NOMO-1 (cell line): ENCODE data around the gene ALDH8A1.

Experiments used
- DNase-seq, 2 experiments: peaks; one replicate each; lab custom pipeline; 2025; ENCODE audit not compliant: unreplicated experiment in 2 of 2; lab: John Stamatoyannopoulos, UW

Gene ALDH8A1

DNA sequence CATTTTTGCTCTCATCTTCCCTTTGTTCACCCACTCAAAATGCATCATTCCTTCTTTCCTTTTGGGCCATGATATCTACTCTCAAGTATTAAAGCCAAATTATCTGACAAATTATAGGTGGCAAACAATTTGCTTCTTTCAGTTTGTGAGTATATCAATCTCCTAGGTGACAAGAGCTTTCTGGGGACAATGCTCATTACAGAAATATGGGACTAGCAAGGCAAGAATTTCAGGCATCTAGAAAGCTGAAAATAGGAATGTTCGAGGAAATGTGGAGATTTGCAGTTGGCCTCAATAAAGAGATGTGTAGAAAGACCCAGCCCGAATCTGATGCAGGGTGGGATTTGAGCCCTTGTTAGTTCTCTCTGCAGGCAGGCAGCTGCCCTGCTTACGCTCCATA, 71.8 kb downstream of the ALDH8A1 start:
- no peak for DNase-seq

DNA sequence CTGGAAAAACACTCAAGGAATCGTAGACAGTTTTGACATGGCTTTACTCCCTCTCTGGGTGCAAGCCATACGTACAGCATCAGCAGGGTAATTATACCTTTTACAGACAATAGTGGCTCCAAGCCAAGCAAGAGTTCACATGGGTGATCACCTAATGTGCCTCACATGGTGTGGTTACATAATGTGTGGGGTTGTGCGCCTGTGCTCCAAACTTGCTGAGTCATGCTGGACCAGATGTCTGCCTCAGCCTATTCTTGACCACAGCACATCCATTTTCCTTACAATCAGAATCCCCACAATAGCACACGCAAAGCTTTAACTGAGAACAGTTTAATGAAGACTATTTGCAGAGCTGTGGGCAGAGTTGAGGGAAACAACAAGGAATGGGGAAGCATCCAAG, 74.5 kb downstream of the ALDH8A1 start:
- no peak for DNase-seq

DNA sequence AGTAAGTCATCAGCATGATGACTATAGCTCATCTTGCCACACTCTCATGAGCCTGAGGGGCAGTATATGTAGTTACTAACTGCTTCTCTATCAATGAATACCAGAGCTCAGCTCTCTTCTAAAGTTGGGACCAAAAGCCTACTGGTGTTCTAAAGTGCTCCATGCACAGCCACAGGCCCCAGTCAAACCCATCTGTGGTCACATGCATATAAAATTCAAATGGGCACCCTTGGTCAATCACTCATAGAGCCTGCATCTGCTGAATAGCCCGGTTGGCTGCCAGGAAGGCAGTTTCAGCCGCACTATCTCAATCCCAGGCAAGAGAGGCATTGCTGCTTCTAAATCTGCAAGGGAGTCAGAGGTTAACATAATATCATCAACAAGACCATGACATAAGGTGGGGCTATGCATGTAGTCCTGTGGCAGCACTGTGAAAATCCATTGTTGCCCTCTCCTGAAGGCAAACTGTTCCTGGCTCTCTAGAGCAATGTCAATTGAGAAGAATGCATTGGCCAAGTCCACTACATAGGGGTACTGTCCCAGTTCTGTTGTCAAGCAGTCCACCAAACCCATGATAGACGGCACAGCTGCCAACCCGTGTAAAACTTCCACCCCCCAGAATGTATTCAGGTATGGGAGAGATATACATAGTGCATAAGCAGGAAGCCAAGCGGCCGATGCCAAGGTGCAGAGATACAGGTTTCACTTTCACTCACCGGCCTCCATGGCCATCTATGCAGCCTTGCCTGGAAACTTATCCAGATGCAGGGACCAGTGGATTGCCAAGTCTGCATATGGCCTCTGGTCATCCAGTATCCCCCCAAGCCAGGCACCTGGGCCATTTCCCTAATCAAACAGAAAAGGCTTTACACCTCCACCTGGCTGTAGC, 76.2 kb downstream of the ALDH8A1 start:
- no peak for DNase-seq

DNA sequence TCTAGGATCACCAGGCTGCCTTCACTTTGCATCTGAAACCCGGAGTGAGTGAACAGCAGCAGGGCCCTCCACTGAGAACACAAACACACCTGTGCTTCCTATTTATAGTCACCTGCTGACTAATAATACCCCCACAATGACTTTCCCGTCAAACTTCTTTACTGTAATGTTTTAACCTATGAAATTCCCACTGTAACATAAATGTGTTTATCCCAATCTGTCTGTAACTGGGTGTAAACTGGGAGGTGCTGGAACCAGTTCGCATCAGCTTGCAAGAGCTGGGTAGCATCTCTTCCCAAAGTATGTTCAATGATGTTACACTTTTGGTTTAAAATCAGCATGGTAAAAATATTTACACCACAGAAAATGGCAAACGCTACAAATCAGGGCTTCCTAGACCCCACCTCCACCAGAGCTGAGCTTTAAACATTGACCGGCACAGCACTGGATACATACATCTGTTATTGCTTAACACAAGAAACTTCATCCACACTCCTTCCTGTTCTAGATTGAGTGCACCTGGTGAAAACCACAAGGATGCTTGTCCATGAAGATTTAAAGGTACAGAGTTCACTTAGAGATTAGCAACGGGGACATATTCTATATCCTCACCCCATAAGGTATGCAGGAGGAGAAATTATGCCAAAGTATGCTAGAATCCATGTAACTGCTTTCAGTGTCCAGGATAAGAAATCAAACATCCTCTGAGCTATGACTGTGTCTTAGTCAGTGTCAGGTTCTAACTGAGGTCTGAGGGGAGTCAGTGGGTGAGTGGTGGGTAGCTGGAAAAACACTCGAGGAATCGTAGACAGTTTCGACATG, 79.0 kb downstream of the ALDH8A1 start:
- no peak for DNase-seq

DNA sequence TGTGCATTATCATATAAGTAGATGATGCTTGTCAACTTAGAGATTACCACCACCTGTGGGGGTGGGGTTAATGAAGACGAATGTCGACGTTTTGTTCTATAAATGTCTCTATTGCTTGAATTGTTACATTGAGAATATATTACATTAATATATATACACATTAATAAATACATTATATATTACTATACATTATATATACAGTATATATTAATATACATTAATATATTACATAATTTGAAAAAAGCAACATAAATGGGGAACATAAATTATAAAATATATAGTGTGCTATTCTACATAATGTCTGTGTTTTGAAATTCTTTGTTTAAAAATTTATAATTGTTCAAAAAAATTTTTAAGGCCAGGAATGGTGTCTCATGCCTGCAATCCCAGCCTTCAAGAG, 81.1 kb downstream of the ALDH8A1 start:
- DNase-seq: no peak
